ENCODE measurements around the gene RELB. TPM values are rescaled to one million over a fixed set of nuclear protein-coding genes. Genes with fewer than 3 reads are reported as not detected.

Gene RELB
- total RNA-seq, 1 experiment from 2014 or later = 4.0 TPM

DNA sequence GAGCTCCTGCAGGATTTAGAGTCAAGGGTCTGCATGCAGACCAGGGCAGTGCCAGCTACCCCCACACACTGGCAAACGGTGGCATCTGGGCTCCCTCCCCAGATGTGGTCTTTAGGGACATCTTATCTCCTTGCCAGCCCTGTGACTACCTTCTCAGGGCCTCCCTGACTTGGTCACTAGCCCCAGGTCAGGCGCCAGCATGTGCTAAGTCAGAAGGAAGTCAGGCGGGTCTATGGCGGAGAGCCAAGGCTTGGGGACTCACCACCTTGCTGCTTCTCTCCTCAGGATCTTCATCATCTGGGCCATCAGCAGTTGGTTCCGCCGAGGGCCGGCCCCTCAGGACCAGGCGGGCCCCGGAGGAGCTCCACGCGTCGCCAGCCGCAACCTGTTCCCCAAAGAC is 28.5 kb upstream of the RELB start:
- Histone ChIP-seq H3K9me3 (replicated peaks) (no peaks in the 10 kb centered on the region), H3K36me3 (peaks cover 34% of the 10 kb centered on the region), H3K4me3 (no peak overlapping the region)

DNA sequence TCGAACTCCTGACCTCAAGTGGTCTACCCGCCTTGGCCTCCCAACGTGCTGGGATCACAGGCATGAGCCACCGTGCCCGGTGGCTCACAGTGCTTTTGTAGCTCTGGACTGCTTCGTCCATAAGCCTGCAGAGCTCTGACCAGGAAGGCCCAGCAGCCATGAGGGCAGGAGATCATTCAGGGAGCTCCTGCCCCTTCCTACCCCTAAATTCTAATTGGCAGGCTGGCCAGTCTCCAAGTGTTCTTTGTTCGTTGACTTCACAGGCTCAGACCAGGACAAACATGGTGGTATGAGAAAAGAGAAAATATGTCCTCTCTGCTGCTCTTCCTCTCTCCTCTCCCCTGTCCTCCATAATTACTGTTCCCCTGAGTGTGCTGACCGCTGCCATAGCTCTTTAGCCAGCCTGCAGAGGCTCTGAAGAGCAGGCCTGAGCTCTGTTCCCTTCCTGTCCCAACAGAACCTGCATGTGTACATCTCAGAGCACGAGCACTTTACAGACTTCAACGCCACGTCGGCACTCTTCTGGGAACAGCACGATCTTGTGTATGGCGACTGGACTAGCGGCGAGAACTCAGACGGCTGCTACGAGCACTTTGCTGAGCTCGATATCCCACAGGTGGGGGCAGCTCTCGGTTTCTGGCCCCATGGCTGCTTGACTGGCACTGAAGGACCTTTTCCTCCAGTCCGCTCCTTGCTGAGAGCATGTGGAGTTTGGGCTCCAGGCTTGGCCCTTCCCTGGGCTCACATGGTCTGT is 27.1 kb upstream of the RELB start:
- Histone ChIP-seq H3K27me3 (no peaks in the 10 kb centered on the region), H3K4me3 (no peak overlapping the region), H3K27ac (no peak overlapping the region), H3K9me3 (replicated peaks) (no peaks in the 10 kb centered on the region), H3K4me1 (no peaks in the 10 kb centered on the region), H3K36me3 (peaks cover 35% of the 10 kb centered on the region)
- no peak for DNase-seq

More for the DNA sequence above, 28.5 kb upstream of the RELB start:
- DNase-seq = no peak
- Histone ChIP-seq H3K27me3 (no peaks in the 10 kb centered on the region), H3K27ac (no peak overlapping the region), H3K4me1 (no peaks in the 10 kb centered on the region)

DNA sequence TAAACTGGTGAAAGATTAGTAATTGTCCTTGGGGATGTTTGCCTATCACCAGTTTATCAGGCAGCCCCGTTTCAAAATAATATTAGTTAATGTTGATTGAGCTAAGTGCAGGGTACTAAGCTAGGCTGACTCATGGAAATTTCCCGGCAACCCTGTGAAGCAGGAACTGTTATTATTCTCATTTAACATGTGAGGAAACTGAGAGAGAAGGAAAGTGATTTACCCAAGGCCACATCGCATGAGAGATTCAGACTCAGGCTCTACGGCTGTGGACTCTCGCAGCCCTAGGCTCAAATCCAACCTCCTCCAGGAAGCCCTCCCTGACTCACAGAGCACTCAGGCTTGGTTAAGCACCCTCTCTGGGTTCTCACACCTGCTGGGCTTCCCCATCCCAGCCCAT is 26.4 kb upstream of the RELB start:
- no peaks in the 10 kb centered on the region for H3K9me3 ChIP-seq (replicated peaks)
- H3K27me3 ChIP-seq = no peaks in the 10 kb centered on the region
- H3K36me3 ChIP-seq = peaks cover 40% of the 10 kb centered on the region
- H3K4me1 ChIP-seq = no peaks in the 10 kb centered on the region
- H3K27ac ChIP-seq = no peak overlapping the region
- H3K4me3 ChIP-seq = no peak overlapping the region
- DNase-seq = no peak

DNA sequence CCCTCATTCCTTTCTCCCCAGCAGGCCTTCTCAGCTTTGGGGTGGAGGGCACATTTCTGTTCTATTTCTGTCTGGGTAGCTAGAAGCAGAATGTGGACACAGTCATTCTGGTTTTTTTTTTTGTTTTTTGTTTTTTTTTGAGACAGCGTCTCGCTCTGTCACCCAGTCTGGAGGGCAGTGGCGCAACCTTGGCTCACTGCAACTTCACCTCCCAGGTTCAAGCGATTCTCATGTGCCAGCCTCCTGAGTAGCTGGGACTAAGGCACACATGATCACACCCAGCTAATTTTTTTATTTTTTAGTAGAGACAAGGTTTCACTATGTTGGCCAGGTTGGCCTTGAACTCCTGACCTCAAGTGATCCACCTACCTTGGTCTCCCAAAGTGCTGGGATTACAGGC is 25.8 kb upstream of the RELB start:
- Histone ChIP-seq H3K36me3 (peaks cover 43% of the 10 kb centered on the region), H3K9me3 (replicated peaks) (no peaks in the 10 kb centered on the region), H3K27ac (no peak overlapping the region), H3K27me3 (no peaks in the 10 kb centered on the region), H3K4me1 (no peaks in the 10 kb centered on the region), H3K4me3 (no peak overlapping the region)
- no peak for DNase-seq

- no peaks in the 10 kb centered on the region for H3K27me3 ChIP-seq
- H3K36me3 ChIP-seq = peaks cover 17% of the 10 kb centered on the region
- H3K4me3 ChIP-seq = no peak overlapping the region
- DNase-seq = no peak
- no peaks in the 10 kb centered on the region for H3K9me3 ChIP-seq (replicated peaks)
- no peak overlapping the region for H3K27ac ChIP-seq
- no peaks in the 10 kb centered on the region for H3K4me1 ChIP-seq
These were observed 17.3 kb upstream of the RELB start for GRCh38 chr19:44984005-44984404.

GRCh38 chr19:44985445-44985844 is 15.8 kb upstream of the RELB start:
- peaks cover 7% of the 10 kb centered on the region; the same call in 1 of the 2 replicates for H3K36me3 ChIP-seq
- H3K4me3 ChIP-seq = no peak overlapping the region
- H3K27me3 ChIP-seq = no peaks in the 10 kb centered on the region
- DNase-seq = peak in 1 of 2 experiments; percentile 23
- no peaks in the 10 kb centered on the region for H3K9me3 ChIP-seq (replicated peaks)
- H3K4me1 ChIP-seq = no peaks in the 10 kb centered on the region
- H3K27ac ChIP-seq = no peak overlapping the region

GRCh38 chr19:44986389-44986788 is 14.9 kb upstream of the RELB start:
- Histone ChIP-seq H3K9me3 (replicated peaks) (no peaks in the 10 kb centered on the region), H3K27me3 (no peaks in the 10 kb centered on the region), H3K4me1 (no peaks in the 10 kb centered on the region), H3K27ac (no peak overlapping the region), H3K36me3 (peaks cover 7% of the 10 kb centered on the region; the same call in 1 of the 2 replicates), H3K4me3 (no peak overlapping the region)
- DNase-seq = no peak

DNA sequence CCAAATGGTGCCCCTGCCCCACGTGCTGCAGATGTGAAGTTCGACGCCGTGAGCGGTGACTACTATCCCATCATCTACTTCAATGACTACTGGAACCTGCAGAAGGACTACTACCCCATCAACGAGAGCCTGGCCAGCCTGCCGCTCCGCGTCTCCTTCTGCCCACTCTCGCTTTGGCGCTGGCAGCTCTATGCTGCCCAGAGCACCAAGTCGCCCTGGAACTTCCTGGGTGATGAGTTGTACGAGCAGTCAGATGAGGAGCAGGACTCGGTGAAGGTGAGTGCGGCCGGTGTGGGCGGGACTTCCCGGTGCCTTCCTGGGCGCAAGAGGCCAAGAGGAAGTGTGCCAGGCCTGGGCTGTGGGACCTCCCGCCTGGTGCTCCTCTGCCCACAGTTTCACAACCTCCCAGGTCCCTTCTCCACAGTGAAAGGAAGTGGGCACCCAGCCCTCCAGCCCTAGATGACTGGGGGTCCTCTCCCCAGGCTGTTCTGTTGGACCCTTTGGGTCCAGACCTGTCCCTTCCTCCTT is 14.1 kb upstream of the RELB start:
- Histone ChIP-seq H3K27ac (no peak overlapping the region), H3K36me3 (0 out of 2 replicates have a peak, but pooled peaks cover 2% of the 10 kb centered on the region), H3K9me3 (replicated peaks) (no peaks in the 10 kb centered on the region), H3K4me1 (no peaks in the 10 kb centered on the region), H3K27me3 (no peaks in the 10 kb centered on the region), H3K4me3 (no peak overlapping the region)
- DNase-seq = no peak

GRCh38 chr19:44988273-44988672 is 13.0 kb upstream of the RELB start:
- no peaks in the 10 kb centered on the region for H3K9me3 ChIP-seq (replicated peaks)
- no peak overlapping the region for H3K27ac ChIP-seq
- H3K4me3 ChIP-seq = no peak overlapping the region
- H3K36me3 ChIP-seq = 0 out of 2 replicates have a peak, but pooled peaks cover 2% of the 10 kb centered on the region
- H3K4me1 ChIP-seq = no peaks in the 10 kb centered on the region
- no peak for DNase-seq
- H3K27me3 ChIP-seq = no peaks in the 10 kb centered on the region

DNA sequence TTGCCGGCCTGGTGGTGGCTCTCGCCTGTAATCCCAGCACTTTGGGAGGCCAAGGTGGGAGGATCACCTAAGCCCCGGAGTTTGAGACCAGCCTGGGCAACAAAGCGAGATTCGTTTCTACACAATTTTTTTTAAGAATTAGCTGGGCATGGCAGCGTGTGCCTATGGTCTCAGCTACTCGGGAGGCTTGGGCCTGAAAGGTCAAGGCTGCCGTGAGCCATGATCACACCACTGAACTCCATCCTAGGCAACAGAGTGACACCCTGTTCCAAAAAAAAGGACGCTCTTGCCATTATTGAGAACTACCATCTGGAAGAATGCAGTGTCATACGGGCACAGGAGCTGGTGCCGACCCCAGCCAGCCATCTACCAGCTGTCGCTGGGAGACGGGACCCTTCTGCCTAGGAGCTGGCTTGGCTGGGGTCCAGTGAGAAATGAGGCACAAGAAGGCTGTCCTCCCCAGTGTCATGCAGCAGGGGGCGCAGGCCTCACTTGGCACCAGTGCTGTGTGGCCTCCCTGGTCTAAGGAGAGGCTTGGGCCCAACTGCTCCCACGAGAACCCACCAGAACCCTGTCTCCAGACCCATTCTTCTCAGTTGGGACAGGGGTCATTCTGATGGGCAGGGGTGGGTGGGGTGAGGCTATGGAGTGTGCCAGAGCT is 12.2 kb upstream of the RELB start:
- H3K27me3 ChIP-seq = no peaks in the 10 kb centered on the region
- no peaks in the 10 kb centered on the region for H3K9me3 ChIP-seq (replicated peaks)
- H3K4me1 ChIP-seq = no peaks in the 10 kb centered on the region
- H3K36me3 ChIP-seq = 0 out of 2 replicates have a peak, but pooled peaks cover 2% of the 10 kb centered on the region
- H3K27ac ChIP-seq = no peak overlapping the region
- peak; percentile 71 to 75 for DNase-seq
- no peak overlapping the region for H3K4me3 ChIP-seq

GRCh38 chr19:44990459-44990858 is 10.8 kb upstream of the RELB start:
- H3K4me3 ChIP-seq = no peak overlapping the region
- no peak overlapping the region for H3K27ac ChIP-seq
- DNase-seq = no peak
- H3K4me1 ChIP-seq = no peaks in the 10 kb centered on the region
- H3K9me3 ChIP-seq (replicated peaks) = no peaks in the 10 kb centered on the region
- H3K27me3 ChIP-seq = no peaks in the 10 kb centered on the region
- no peaks in the 10 kb centered on the region for H3K36me3 ChIP-seq

DNA sequence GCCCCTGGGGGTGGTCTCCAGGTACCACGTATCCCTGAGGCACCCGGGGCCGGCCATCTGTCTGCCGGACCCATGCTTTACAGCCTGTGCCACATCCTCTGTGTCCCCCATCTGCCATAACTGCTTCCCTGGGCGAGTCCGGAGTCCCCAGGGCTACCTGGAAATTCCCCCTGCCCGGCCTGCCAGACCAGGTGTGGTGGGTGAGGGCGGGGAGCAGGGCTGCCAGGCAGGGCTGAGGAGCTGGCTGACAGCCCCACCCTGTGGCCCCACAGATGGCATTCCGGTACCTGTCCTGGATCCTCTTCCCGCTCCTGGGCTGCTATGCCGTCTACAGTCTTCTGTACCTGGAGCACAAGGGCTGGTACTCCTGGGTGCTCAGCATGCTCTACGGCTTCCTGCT is 10.3 kb upstream of the RELB start:
- no peak overlapping the region for H3K27ac ChIP-seq
- no peak for DNase-seq
- no peaks in the 10 kb centered on the region for H3K36me3 ChIP-seq
- H3K4me3 ChIP-seq = no peak overlapping the region
- H3K27me3 ChIP-seq = no peaks in the 10 kb centered on the region
- H3K4me1 ChIP-seq = no peaks in the 10 kb centered on the region
- H3K9me3 ChIP-seq (replicated peaks) = no peaks in the 10 kb centered on the region

GRCh38 chr19:44992336-44993163 is 8.7 kb upstream of the RELB start:
- Histone ChIP-seq H3K36me3 (no peaks in the 10 kb centered on the region), H3K4me1 (no peaks in the 10 kb centered on the region), H3K27me3 (no peaks in the 10 kb centered on the region), H3K4me3 (no peak overlapping the region), H3K9me3 (replicated peaks) (no peaks in the 10 kb centered on the region), H3K27ac (no peak overlapping the region)
- no peak for DNase-seq

DNA sequence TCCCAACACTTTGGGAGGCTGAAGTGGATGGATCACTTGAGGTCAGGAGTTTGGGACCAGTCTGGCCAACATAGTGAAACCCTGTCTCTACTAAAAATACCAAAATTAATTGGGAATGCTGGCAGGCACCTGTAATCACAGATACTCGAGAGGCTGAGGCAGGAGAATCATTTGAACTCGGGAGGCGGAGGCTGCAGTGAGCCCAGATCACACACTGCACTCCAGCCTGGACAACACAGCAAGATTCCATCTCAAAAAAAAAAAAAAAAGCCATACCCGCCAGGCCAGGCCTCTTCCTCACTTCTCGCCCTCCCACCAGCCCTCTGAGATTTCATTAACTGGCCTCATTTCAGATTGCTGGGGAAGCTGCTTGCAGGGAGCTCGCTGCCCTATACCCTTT is 7.7 kb upstream of the RELB start:
- Histone ChIP-seq H3K4me1 (no peaks in the 10 kb centered on the region), H3K27me3 (no peaks in the 10 kb centered on the region), H3K9me3 (replicated peaks) (no peaks in the 10 kb centered on the region), H3K27ac (no peak overlapping the region), H3K36me3 (no peaks in the 10 kb centered on the region), H3K4me3 (no peak overlapping the region)
- no peak for DNase-seq

All from SJCRH30 (cell line).